ENCODE data around the gene GALR3.
A peak's percentile ranks its signal among the peaks of the same experiment; 100 is the strongest.

The GALR3 gene

GRCh38 chr22:37775785-37776638 is 47.2 kb upstream of the GALR3 start (continued):
- TF ChIP-seq ZFP69B (tag by site-specific recombination; IDR thresholded peaks at IDR 0.05) (no peak), ZEB2 (tag by site-specific recombination; IDR thresholded peaks at IDR 0.05) (no peak), ZNF664 (tag by site-specific recombination; IDR thresholded peaks at IDR 0.05) (peak; percentile 95), SALL2 (tag by site-specific recombination; IDR thresholded peaks at IDR 0.05; ENCODE audit: borderline replicate concordance) (no peak), ZNF514 (tag by site-specific recombination; IDR thresholded peaks at IDR 0.05) (no peak)

- TF ChIP-seq ZNF19 (tag by site-specific recombination; IDR thresholded peaks at IDR 0.05; ENCODE audit: low read depth) (no peak), ZNF529 (tag by site-specific recombination; IDR thresholded peaks at IDR 0.05; ENCODE audit: insufficient replicate concordance) (no peak), ZBTB1 (tag by site-specific recombination; IDR thresholded peaks at IDR 0.05) (no peak), ZFP69B (tag by site-specific recombination; IDR thresholded peaks at IDR 0.05) (no peak)
- TF ChIP-seq, protein P1, sequence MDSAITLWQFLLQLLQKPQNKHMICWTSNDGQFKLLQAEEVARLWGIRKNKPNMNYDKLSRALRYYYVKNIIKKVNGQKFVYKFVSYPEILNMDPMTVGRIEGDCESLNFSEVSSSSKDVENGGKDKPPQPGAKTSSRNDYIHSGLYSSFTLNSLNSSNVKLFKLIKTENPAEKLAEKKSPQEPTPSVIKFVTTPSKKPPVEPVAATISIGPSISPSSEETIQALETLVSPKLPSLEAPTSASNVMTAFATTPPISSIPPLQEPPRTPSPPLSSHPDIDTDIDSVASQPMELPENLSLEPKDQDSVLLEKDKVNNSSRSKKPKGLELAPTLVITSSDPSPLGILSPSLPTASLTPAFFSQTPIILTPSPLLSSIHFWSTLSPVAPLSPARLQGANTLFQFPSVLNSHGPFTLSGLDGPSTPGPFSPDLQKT (IDR thresholded peaks at IDR 0.05; ENCODE audit: borderline replicate concordance, low read depth, low read length), result no peak
- POLR2A ChIA-PET, result interaction anchor here (0.9 kb wide), 2 partner anchors 12 to 35 kb away, joined by 3 read pairs; no protein-coding TSS in a partner anchor
- H3K4me1 ChIP-seq (ENCODE audit: control insufficient read depth, insufficient read depth, low read length), result peaks cover 5% of the 10 kb centered on the region
- H3K27ac ChIP-seq (ENCODE audit: extremely low read depth, low read depth, low read length), result no peak overlapping the region
- H3K36me3 ChIP-seq (ENCODE audit: control insufficient read depth in 2 of 2, insufficient read depth in 1 of 2, low read length in 2 of 2), result peaks cover 0 to 34% of the 10 kb centered on the region in 2 experiments; a peak in 2 of 3 replicates
- no peak overlapping the region for H3K4me3 ChIP-seq (ENCODE audit: low read depth, low read length)
- CTCF ChIA-PET, result interaction anchor here (0.7 kb wide), 1 partner anchor 95 kb away, joined by 4 read pairs; no protein-coding TSS in a partner anchor
- no peaks in the 10 kb centered on the region for H3K9me3 ChIP-seq (ENCODE audit: control insufficient read depth, insufficient read depth, low read depth, low read length)
Measured at GRCh38 chr22:37776639-37777005, 46.6 kb upstream of the GALR3 start.

DNA sequence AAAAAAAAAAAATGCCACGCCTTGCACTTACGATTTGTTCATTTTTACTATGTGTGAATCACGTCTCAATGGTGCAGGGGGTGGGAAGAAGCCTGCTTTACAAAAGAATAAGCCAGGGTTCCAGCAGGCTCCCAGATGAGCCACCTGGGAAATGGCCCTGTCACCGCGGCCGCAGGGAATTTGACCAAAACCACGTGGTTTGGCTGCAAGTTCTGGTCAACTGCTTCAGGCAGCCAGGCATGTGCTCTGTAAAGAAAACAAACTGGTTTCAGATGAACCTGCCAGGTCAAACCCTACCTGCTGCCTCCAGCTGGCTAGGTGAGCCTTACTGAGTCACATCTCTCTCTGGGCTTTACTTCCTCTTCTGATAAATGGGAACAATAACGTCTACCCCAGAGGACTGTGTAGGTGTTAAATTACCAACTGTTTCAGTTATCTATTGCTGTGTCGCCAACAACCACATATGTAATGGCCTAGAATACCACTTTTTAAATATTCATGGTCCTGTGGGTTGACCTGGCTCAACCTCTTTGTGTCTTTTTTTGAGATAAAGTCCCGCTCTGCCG is 46.0 kb upstream of the GALR3 start:
- no peak overlapping the region for H3K27ac ChIP-seq (ENCODE audit: extremely low read depth, low read depth, low read length)
- CTCF ChIA-PET, result interaction anchor here (0.7 kb wide), 1 partner anchor 170 kb away, joined by 3 read pairs; no protein-coding TSS in a partner anchor
- POLR2A ChIA-PET, result interaction anchor here (0.6 to 1.7 kb wide), 5 partner anchors 9 to 202 kb away, joined by 3 to 5 read pairs (median 3); no protein-coding TSS in a partner anchor
- TF ChIP-seq, protein P2, sequence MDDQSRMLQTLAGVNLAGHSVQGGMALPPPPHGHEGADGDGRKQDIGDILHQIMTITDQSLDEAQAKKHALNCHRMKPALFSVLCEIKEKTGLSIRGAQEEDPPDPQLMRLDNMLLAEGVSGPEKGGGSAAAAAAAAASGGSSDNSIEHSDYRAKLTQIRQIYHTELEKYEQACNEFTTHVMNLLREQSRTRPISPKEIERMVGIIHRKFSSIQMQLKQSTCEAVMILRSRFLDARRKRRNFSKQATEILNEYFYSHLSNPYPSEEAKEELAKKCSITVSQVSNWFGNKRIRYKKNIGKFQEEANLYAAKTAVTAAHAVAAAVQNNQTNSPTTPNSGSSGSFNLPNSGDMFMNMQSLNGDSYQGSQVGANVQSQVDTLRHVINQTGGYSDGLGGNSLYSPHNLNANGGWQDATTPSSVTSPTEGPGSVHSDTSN (CRISPR knock-in tag; IDR thresholded peaks at IDR 0.05), result no peak
- TF ChIP-seq HOXC10 (CRISPR knock-in tag; IDR thresholded peaks at IDR 0.05), result no peak
- peak; percentile 27 for TF ChIP-seq SETDB1 (IDR thresholded peaks at IDR 0.05; ENCODE audit: insufficient read length, low read length)
- TF ChIP-seq, protein P3, sequence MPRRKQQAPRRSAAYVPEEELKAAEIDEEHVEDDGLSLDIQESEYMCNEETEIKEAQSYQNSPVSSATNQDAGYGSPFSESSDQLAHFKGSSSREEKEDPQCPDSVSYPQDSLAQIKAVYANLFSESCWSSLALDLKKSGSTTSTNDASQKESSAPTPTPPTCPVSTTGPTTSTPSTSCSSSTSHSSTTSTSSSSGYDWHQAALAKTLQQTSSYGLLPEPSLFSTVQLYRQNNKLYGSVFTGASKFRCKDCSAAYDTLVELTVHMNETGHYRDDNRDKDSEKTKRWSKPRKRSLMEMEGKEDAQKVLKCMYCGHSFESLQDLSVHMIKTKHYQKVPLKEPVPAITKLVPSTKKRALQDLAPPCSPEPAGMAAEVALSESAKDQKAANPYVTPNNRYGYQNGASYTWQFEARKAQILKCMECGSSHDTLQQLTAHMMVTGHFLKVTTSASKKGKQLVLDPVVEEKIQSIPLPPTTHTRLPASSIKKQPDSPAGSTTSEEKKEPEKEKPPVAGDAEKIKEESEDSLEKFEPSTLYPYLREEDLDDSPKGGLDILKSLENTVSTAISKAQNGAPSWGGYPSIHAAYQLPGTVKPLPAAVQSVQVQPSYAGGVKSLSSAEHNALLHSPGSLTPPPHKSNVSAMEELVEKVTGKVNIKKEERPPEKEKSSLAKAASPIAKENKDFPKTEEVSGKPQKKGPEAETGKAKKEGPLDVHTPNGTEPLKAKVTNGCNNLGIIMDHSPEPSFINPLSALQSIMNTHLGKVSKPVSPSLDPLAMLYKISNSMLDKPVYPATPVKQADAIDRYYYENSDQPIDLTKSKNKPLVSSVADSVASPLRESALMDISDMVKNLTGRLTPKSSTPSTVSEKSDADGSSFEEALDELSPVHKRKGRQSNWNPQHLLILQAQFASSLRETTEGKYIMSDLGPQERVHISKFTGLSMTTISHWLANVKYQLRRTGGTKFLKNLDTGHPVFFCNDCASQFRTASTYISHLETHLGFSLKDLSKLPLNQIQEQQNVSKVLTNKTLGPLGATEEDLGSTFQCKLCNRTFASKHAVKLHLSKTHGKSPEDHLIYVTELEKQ (tag by site-specific recombination; IDR thresholded peaks at IDR 0.05; ENCODE audit: borderline replicate concordance), result no peak
- no peak for TF ChIP-seq ZFP37 (tag by site-specific recombination; IDR thresholded peaks at IDR 0.05)
- 0 out of 2 replicates have a peak, but pooled peaks have one; percentile 19 for TF ChIP-seq KLF9 (tag by site-specific recombination; IDR thresholded peaks at IDR 0.05; ENCODE audit: low read depth)
- TF ChIP-seq ZNF664 (tag by site-specific recombination; IDR thresholded peaks at IDR 0.05), result peak; percentile 69; the same call in 1 of the 2 replicates
- TF ChIP-seq WT1 (tag by site-specific recombination; IDR thresholded peaks at IDR 0.05), result no peak
- peak; percentile 45; the same call in 1 of the 2 replicates for TF ChIP-seq IKZF3 (tag by site-specific recombination; IDR thresholded peaks at IDR 0.05)
- no peak for TF ChIP-seq TCF7L2 (IDR thresholded peaks at IDR 0.05; ENCODE audit: borderline replicate concordance, low read depth, low read length)
- peak; percentile 39; the same call in 1 of the 2 replicates for TF ChIP-seq ZEB2 (tag by site-specific recombination; IDR thresholded peaks at IDR 0.05)
- TF ChIP-seq, protein P4, sequence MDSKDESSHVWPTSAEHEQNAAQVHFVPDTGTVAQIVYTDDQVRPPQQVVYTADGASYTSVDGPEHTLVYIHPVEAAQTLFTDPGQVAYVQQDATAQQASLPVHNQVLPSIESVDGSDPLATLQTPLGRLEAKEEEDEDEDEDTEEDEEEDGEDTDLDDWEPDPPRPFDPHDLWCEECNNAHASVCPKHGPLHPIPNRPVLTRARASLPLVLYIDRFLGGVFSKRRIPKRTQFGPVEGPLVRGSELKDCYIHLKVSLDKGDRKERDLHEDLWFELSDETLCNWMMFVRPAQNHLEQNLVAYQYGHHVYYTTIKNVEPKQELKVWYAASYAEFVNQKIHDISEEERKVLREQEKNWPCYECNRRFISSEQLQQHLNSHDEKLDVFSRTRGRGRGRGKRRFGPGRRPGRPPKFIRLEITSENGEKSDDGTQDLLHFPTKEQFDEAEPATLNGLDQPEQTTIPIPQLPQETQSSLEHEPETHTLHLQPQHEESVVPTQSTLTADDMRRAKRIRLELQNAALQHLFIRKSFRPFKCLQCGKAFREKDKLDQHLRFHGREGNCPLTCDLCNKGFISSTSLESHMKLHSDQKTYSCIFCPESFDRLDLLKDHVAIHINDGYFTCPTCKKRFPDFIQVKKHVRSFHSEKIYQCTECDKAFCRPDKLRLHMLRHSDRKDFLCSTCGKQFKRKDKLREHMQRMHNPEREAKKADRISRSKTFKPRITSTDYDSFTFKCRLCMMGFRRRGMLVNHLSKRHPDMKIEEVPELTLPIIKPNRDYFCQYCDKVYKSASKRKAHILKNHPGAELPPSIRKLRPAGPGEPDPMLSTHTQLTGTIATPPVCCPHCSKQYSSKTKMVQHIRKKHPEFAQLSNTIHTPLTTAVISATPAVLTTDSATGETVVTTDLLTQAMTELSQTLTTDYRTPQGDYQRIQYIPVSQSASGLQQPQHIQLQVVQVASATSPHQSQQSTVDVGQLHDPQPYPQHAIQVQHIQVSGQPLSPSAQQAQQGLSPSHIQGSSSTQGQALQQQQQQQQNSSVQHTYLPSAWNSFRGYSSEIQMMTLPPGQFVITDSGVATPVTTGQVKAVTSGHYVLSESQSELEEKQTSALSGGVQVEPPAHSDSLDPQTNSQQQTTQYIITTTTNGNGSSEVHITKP (tag by site-specific recombination; IDR thresholded peaks at IDR 0.05), result peak; percentile 18; the same call in 1 of the 2 replicates
- no peak for TF ChIP-seq ZNF292 (tag by site-specific recombination; IDR thresholded peaks at IDR 0.05; ENCODE audit: borderline replicate concordance, low read depth)
- TF ChIP-seq ZNF473 (tag by site-specific recombination; IDR thresholded peaks at IDR 0.05), result no peak

More for the DNA sequence above, 46.0 kb upstream of the GALR3 start:
- Histone ChIP-seq H3K9me3 (ENCODE audit: control insufficient read depth, insufficient read depth, low read depth, low read length) (no peaks in the 10 kb centered on the region), H3K4me3 (ENCODE audit: low read depth, low read length) (no peak overlapping the region), H3K36me3 (ENCODE audit: control insufficient read depth in 2 of 2, insufficient read depth in 1 of 2, low read length in 2 of 2) (peaks cover 0 to 28% of the 10 kb centered on the region in 2 experiments; a peak in 2 of 3 replicates), H3K4me1 (ENCODE audit: control insufficient read depth, insufficient read depth, low read length) (peaks cover 5% of the 10 kb centered on the region)

All from HEK293 (cell line).